NCI-H1092 (cell line): Measurements from ENCODE around the gene CRY1.
"Not testable (repeated sequence)": the region's sequence is repeated elsewhere in the genome, so short reads cannot be mapped to it uniquely, and the experiment has no call there.

Experiments
- DNase-seq: peaks from one replicate; lab custom pipeline; 2025; lab: John Stamatoyannopoulos, UW

CRY1 gene

GRCh38 chr12:107064243-107064642, 29.1 kb downstream of the CRY1 start:
- DNase-seq, result no peak

- DNase-seq, result no peak
These were observed 35.2 kb downstream of the CRY1 start for GRCh38 chr12:107058190-107058589.

- no peak for DNase-seq
These were observed 36.1 kb downstream of the CRY1 start for GRCh38 chr12:107057071-107057834.

- no peak for DNase-seq
These were observed 39.6 kb downstream of the CRY1 start for GRCh38 chr12:107053709-107054108.

GRCh38 chr12:107045186-107045585, 48.2 kb downstream of the CRY1 start:
- DNase-seq, result no peak

- DNase-seq, result no peak
These were observed 50.5 kb downstream of the CRY1 start for GRCh38 chr12:107042801-107043200.

- no peak for DNase-seq
These were observed 57.6 kb downstream of the CRY1 start for GRCh38 chr12:107035733-107036132.

GRCh38 chr12:107033758-107034739, 59.3 kb downstream of the CRY1 start:
- no peak for DNase-seq

- DNase-seq, result no peak
These were observed 61.1 kb downstream of the CRY1 start for GRCh38 chr12:107032266-107032665.

GRCh38 chr12:107031061-107031460, 62.3 kb downstream of the CRY1 start:
- no peak for DNase-seq

- DNase-seq, result no peak
These were observed 64.3 kb downstream of the CRY1 start for GRCh38 chr12:107029081-107029480.

GRCh38 chr12:107027636-107028053, 65.7 kb downstream of the CRY1 start:
- peak; percentile 24 for DNase-seq

GRCh38 chr12:107026806-107027635, 66.3 kb downstream of the CRY1 start:
- DNase-seq, result no peak

- DNase-seq, result not testable (repeated sequence)
These were observed 67.0 kb downstream of the CRY1 start for GRCh38 chr12:107026356-107026755.

- no peak for DNase-seq
These were observed 67.7 kb downstream of the CRY1 start for GRCh38 chr12:107025671-107026070.

- DNase-seq, result no peak
These were observed 73.8 kb downstream of the CRY1 start for GRCh38 chr12:107019546-107019945.

- DNase-seq, result no peak
These were observed 76.3 kb downstream of the CRY1 start for GRCh38 chr12:107017042-107017441.

- DNase-seq, result no peak
These were observed 79.3 kb downstream of the CRY1 start for GRCh38 chr12:107014055-107014454.

GRCh38 chr12:107012736-107013425, 80.5 kb downstream of the CRY1 start:
- DNase-seq, result no peak

- no peak for DNase-seq
These were observed 81.8 kb downstream of the CRY1 start for GRCh38 chr12:107011519-107011918.

GRCh38 chr12:107007411-107007810, 85.9 kb downstream of the CRY1 start:
- DNase-seq, result no peak
